T-helper 2 cell treated with Interferon-gamma antibody and Interleukin-4, amounts not matched to agents 5 μg/mL and 100 μg/mL, for 36 hours (primary cell): ENCODE results near the gene ETFRF1.

Source experiments
- DNase-seq: peaks from one replicate; pipeline ENCODE4 v3.0.0; 2021; ENCODE audit warnings: low spot score
- H3K27ac Mint-ChIP-seq: one replicate; pipeline ENCODE4 v1.8.0; 2021; ENCODE audit warnings: mild to moderate bottlenecking, mixed read lengths
- H3K27me3 Mint-ChIP-seq: one replicate; pipeline ENCODE4 v1.8.0; 2021; ENCODE audit warnings: low read depth, mixed read lengths
- H3K36me3 Mint-ChIP-seq: one replicate; pipeline ENCODE4 v1.8.0; 2021; ENCODE audit warnings: low read depth, mixed read lengths
- H3K4me1 Mint-ChIP-seq: one replicate; pipeline ENCODE4 v1.8.0; 2021; ENCODE audit warnings: low read depth, mixed read lengths
- H3K4me3 Mint-ChIP-seq: one replicate; pipeline ENCODE4 v1.8.0; 2022; ENCODE audit warnings: mild to moderate bottlenecking, moderate library complexity, mixed read lengths
- H3K9me3 Mint-ChIP-seq: one replicate; pipeline ENCODE4 v1.8.0; 2021; ENCODE audit warnings: mixed read lengths

Gene ETFRF1

DNA sequence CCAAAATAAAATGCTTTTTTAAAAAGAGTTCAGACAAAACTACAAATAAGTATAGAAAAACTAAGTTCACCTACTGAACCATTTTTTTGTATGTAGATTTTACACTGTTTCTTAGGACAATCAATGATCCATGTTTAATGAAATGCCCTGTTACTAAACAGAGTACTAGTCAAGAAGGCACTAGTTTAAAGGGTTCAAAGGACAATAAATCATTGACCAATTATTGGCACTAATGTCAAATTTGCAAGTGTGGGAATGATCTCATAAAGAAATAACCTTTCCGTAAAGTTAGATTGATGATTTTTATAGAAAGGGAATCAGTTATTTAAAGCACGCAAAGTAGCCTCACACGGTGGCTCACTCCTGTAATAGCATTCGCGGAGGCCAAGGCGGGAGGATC, 4.2 kb upstream of the ETFRF1 start:
- Mint-ChIP-seq H3K9me3 (no peaks in the 10 kb centered on the region), H3K4me1 (peaks cover 30% of the 10 kb centered on the region), H3K27ac (no peak overlapping the region), H3K36me3 (no peaks in the 10 kb centered on the region), H3K4me3 (no peak overlapping the region), H3K27me3 (peaks cover 4% of the 10 kb centered on the region)
- DNase-seq, result no peak

DNA sequence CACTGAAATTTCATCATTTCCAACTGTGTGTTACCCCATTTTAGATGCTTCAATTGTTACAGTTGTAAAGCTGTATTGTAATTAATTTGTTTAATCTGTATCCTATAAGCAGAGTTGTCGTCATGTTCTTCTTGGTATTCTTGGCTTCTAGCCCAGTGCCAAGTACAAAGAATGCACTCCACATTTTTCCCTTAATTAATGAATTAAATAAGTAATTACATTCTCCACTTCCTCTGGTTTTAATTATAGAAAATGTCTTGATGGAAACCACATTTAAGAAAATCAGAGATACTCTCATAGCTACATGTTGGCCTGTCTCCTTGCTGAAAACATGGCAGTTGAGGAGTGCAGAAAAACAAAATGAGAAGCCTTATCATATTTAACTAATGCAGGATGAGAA, 823 bp upstream of the ETFRF1 start:
- H3K27ac Mint-ChIP-seq, result peak overlapping the region; percentile 93
- peak overlapping the region; percentile 99 for H3K4me3 Mint-ChIP-seq

DNA sequence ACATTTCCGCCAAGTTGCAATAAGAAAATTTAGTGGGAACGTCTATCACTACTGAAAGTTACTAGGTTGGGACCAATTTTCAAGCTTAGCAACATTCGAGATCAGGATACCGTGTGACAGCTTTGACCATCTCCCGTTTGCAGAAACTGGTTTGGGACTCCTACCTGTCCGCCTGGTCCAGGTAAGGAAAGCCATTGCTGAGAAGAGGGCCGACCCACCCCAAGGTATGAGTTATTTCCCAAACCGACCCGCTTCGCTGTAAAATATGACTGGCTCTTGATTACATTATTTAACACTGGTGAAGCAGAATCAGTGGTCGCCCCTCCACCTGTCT, 348 bp upstream of the ETFRF1 start:
- Mint-ChIP-seq H3K27ac (peak overlapping the region; percentile 93), H3K4me3 (peak overlapping the region; percentile 99), H3K9me3 (no peaks in the 10 kb centered on the region), H3K27me3 (peaks cover 4% of the 10 kb centered on the region), H3K36me3 (no peaks in the 10 kb centered on the region), H3K4me1 (peaks cover 16% of the 10 kb centered on the region)
- DNase-seq, result no peak

More for the DNA sequence above, 823 bp upstream of the ETFRF1 start:
- Mint-ChIP-seq H3K4me1 (peaks cover 16% of the 10 kb centered on the region), H3K27me3 (peaks cover 4% of the 10 kb centered on the region), H3K36me3 (no peaks in the 10 kb centered on the region), H3K9me3 (no peaks in the 10 kb centered on the region)
- no peak for DNase-seq

DNA sequence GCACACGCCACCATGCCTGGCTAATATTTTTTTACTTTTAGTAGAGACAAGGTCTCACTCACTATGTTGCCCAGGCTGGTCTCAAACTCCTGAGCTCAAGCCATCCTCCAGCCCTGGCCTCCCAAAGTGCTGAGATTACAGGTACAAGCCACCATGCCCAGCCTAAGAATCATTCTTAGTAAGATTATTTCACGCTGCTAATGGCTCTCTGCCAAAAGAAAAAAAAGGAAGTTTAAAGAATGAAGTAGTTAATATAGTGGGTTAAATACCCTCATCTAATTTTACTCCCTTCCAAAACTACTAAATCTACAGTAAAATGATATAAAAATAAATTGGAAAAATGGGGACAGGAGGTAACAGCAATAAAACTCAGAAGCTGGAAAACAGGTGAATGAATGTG, 2.6 kb downstream of the ETFRF1 start:
- Mint-ChIP-seq H3K27me3 (no peaks in the 10 kb centered on the region), H3K27ac (no peak overlapping the region), H3K36me3 (peaks cover 10% of the 10 kb centered on the region), H3K4me1 (peaks cover 16% of the 10 kb centered on the region), H3K9me3 (no peaks in the 10 kb centered on the region), H3K4me3 (no peak overlapping the region)
- no peak for DNase-seq

DNA sequence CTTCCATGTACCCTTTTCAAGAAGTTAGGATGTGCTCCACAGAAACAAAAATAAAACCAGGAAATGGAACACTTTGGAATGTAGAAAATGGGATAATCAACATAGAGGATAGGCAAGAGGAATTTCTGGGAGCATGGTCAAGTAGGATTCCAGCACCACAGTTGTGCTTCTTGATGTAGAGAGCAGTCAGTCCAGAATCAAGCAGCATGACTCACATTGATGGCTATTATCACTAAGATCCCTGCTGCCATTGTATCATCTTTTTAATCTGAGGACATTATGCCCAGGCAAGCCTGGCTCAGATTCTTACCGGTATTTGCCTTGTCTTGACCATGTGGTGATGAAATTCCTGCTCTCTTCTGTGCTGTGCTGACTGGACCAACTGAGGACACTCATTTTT, 5.7 kb downstream of the ETFRF1 start:
- DNase-seq, result no peak
- Mint-ChIP-seq H3K27ac (no peak overlapping the region), H3K4me3 (no peak overlapping the region), H3K9me3 (no peaks in the 10 kb centered on the region), H3K36me3 (peaks cover 17% of the 10 kb centered on the region), H3K4me1 (peaks cover 4% of the 10 kb centered on the region), H3K27me3 (no peaks in the 10 kb centered on the region)

DNA sequence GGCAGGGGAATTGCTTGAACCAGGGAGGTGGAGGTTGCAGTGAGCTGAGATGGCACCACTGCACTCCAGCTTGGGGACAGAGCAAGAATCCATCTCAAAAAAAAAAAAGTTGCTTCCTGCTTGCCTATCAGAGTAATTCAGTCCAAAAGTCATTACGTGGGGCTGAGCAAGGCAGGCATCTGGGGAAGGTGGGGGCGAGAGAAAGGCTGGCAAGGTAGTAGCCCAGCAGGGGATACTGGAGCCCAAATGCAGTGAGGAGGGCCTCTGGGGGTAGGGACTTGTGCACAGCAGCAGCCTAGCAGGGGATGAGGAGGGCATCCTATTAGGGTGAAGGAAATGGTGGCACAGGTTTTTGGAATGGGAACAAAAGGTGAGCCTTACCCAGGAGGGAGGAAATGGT, 7.1 kb downstream of the ETFRF1 start:
- H3K9me3 Mint-ChIP-seq, result no peaks in the 10 kb centered on the region
- H3K4me1 Mint-ChIP-seq, result no peaks in the 10 kb centered on the region
- H3K27me3 Mint-ChIP-seq, result no peaks in the 10 kb centered on the region
- DNase-seq, result no peak
- H3K4me3 Mint-ChIP-seq, result no peak overlapping the region
- peaks cover 24% of the 10 kb centered on the region for H3K36me3 Mint-ChIP-seq
- H3K27ac Mint-ChIP-seq, result no peak overlapping the region

DNA sequence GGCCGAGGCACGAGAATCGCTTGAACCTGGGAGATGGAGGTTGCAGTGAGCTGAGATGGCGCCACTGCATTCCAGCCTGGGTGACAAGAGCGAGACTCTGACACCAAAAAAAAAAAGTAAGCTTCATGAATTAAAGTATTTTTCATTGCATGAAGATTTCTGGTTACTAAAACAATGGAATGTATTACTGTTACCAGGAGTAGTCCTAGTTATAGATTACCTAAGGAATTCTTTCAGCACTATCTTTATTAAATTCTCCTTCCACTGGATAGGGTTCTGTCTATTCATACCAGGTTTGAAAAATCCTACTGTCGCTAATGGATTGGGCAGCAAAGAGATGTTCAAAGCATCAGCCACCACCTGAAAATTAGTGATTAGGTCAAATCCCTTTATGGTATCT, 12.4 kb downstream of the ETFRF1 start:
- Mint-ChIP-seq H3K9me3 (no peaks in the 10 kb centered on the region), H3K27ac (no peak overlapping the region), H3K27me3 (no peaks in the 10 kb centered on the region), H3K4me1 (no peaks in the 10 kb centered on the region), H3K36me3 (peaks cover 29% of the 10 kb centered on the region), H3K4me3 (no peak overlapping the region)
- no peak for DNase-seq

DNA sequence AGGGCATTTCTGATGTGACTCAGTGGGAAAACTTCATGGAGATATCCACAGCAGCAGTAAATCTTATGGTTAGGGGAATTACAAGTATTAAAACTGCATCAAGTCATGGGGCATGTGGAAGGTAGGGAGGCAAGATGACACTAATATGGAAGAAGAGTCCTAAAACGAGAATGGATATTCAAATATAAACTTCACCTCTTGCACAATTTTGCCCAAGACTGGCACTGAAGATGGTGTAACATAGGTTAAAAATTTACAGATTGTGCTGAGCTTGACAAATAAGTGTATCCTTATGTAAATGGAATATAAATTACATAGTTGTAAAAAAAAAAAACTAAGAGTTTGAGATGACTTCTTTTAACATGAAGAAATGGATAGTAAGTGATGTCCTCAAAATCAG, 12.8 kb downstream of the ETFRF1 start:
- Mint-ChIP-seq H3K27ac (no peak overlapping the region), H3K4me3 (no peak overlapping the region), H3K27me3 (no peaks in the 10 kb centered on the region), H3K9me3 (no peaks in the 10 kb centered on the region), H3K4me1 (no peaks in the 10 kb centered on the region), H3K36me3 (peaks cover 28% of the 10 kb centered on the region)
- no peak for DNase-seq

DNA sequence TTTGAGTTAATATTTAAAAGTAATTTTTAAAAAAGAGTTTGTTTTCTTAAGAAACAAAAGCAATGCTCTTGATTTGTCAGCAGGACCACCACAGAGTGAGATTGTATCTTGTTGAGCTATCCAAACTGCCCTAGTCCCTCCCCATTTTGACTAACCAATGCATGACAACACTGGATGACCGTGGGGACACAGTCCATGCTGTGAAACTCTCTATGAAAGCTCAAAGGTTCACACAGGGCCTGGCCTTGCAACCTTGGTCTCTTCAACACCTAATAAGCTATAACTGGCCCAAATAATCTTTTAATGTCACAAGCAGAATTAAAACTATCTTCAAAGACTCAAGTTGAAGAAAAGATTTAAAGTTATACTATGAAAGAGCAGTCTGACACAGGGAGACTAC, 13.5 kb downstream of the ETFRF1 start:
- Mint-ChIP-seq H3K9me3 (no peaks in the 10 kb centered on the region), H3K27ac (no peak overlapping the region), H3K36me3 (peaks cover 24% of the 10 kb centered on the region), H3K4me1 (no peaks in the 10 kb centered on the region), H3K27me3 (no peaks in the 10 kb centered on the region), H3K4me3 (no peak overlapping the region)
- no peak for DNase-seq

DNA sequence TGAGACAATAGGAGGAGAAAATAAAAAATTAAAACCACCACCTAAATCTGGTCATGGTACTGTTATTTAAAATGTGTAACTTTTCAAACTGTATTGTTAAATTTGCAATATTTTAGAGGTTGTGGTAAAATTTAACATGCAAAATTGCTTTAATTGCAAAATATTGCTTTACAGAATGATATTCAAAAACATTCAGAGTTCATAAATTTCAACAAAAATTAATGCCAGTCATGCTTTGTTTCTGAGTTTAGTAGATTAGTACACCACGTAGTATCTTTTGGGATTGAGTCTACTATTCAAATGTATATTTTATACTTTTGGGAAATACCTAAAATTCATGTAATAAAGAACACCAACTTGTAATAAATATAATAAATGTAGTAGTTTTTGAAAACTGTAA, 18.3 kb downstream of the ETFRF1 start:
- DNase-seq, result no peak
- Mint-ChIP-seq H3K4me3 (no peak overlapping the region), H3K36me3 (peaks cover 25% of the 10 kb centered on the region), H3K27ac (no peak overlapping the region), H3K9me3 (no peaks in the 10 kb centered on the region), H3K4me1 (no peaks in the 10 kb centered on the region), H3K27me3 (no peaks in the 10 kb centered on the region)

DNA sequence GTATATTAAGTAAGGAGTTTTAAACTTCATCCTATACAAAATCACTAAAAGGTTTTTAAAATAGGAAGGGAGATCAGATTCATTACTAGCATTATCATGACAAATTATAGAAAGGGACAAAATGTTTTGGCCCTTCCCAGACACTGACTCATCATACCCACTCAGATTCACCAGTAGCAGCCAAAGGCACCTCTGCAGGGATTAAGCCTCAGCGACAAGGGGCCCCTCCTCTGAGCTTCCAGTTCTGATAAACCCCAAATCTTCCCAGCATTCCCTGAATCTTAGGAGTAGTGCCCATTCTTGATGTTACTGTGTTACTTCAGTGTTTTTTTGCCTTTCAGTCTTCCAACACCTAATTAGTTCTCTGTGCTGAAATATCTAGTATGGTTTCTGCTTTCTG, 41.2 kb downstream of the ETFRF1 start:
- Mint-ChIP-seq H3K9me3 (no peaks in the 10 kb centered on the region), H3K4me3 (no peak overlapping the region), H3K27me3 (no peaks in the 10 kb centered on the region), H3K27ac (no peak overlapping the region), H3K4me1 (peaks cover 16% of the 10 kb centered on the region), H3K36me3 (peaks cover 56% of the 10 kb centered on the region)
- DNase-seq, result no peak

DNA sequence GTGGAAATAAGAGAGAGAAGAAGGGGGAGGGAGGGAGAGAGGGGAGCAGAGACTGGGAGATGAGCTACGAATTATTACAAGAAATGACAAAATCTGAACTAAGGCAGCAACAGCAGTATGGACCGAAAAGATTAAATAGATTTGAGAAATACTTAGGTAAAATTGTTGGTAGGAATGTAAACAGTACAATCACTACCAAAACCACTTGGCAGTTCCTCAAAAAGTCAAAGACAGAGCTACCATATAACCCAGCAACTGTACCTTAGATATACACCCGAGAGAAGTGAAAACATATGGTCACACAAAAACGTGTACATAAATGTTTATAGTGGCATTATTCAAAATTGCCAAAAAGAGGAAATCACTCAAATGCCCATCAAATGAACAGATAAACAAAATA, 41.6 kb downstream of the ETFRF1 start:
- Mint-ChIP-seq H3K27me3 (no peaks in the 10 kb centered on the region), H3K4me1 (peaks cover 20% of the 10 kb centered on the region), H3K4me3 (no peak overlapping the region), H3K27ac (no peak overlapping the region), H3K9me3 (no peaks in the 10 kb centered on the region), H3K36me3 (peaks cover 59% of the 10 kb centered on the region)
- DNase-seq, result no peak

DNA sequence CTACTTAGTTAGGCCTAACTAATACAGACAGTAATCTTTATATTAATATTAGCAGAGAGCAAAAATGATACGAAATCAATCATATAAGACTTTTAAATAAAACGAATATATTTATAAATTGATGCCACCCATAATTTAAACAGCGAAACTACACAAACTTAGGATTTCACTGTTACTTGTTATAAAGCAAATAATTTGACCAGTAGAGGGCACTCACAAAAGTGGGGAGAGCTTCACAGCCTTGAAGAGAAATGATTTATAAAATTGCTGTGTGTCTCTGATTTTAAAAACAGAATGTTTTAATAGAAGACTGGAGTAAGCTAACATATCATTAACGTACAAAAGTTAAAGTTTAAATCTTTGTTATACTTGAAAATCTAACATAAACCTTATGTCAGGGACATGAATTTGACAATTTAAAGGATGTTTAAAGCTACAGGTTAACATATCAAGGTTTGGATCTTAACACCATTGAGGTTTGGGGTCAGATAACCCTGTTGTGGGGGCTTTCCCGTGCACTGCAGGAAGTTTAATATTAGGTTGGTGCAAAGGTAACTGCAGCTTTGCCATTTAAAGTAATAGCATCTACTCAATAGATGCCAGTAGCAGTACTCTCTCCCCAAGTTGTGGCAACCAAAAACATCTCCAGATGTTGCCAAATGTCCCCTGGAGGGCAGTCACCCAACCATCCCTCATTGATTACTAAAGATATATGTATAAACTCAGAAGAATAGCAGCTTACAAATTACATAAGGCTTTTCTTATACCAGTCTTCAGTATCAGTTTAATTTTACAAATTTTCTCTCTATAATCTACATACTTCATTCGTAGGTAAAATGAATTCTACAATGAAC, 46.4 kb downstream of the ETFRF1 start:
- peaks cover 33% of the 10 kb centered on the region for H3K4me1 Mint-ChIP-seq
- no peaks in the 10 kb centered on the region for H3K9me3 Mint-ChIP-seq
- DNase-seq, result no peak
- H3K27ac Mint-ChIP-seq, result no peak overlapping the region
- peak overlapping the region; percentile 11 for H3K4me3 Mint-ChIP-seq
- H3K36me3 Mint-ChIP-seq, result peaks cover 68% of the 10 kb centered on the region
- no peaks in the 10 kb centered on the region for H3K27me3 Mint-ChIP-seq

DNA sequence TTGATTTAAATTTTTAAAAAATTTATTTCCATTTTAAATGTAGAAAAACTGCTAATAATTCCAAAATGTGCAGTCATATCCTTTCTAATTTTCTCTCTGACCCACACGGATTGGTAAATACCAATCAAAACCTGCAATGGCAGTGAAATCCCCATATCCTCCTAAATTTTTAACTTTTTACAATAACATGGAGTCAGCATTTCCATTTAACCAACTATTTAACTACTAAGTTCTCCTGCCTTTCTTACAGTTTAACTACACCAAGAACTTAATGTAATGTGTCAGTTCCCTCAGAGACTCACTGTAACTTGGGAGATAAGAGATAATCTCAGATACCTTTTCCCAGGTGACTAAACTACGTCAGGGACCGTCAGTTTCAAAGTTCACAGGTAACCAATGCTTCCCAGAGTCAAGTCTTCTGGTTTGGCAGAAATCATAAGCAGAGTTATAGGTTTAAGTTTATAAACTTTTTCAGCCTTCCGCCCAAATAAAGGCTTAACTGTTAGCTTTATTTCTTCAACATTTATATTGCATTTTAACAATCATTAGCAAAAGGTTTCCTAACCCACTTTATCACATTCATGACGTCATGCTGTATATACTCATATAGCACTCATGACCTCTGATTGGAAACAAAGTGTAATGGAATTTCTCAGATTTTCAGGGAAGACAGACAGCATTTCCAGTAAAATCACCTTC, 48.1 kb downstream of the ETFRF1 start:
- Mint-ChIP-seq H3K4me1 (peaks cover 38% of the 10 kb centered on the region), H3K36me3 (peaks cover 60% of the 10 kb centered on the region), H3K27ac (no peak overlapping the region), H3K4me3 (no peak overlapping the region), H3K9me3 (no peaks in the 10 kb centered on the region), H3K27me3 (no peaks in the 10 kb centered on the region)
- no peak for DNase-seq

DNA sequence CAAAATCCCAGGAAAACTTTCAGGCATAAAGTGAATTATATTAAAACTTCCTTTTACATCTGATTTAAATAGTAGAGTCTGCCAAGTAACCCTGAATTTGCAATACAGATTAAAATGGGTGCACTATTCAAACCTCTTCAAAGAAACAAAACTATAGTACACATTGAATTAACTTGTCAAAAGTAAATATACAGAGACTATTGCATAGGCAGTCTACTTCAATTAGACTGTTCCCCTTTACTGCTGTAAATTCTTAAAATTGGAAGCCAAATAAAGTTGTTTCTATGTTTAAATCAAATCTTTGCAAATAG, 48.6 kb downstream of the ETFRF1 start:
- peaks cover 37% of the 10 kb centered on the region for H3K4me1 Mint-ChIP-seq
- H3K27me3 Mint-ChIP-seq, result no peaks in the 10 kb centered on the region
- peaks cover 61% of the 10 kb centered on the region for H3K36me3 Mint-ChIP-seq
- no peak overlapping the region for H3K27ac Mint-ChIP-seq
- no peak overlapping the region for H3K4me3 Mint-ChIP-seq
- DNase-seq, result no peak
- H3K9me3 Mint-ChIP-seq, result no peaks in the 10 kb centered on the region
